RWPE1 (cell line): ENCODE data around the gene ZFYVE1.

Experiments used
- CTCF ChIA-PET: fragments of 350-600 bp; sonication (Branson Sonifier 250); formaldehyde crosslinking; extraction: SDS; loops from one replicate; lab custom pipeline; 2021; lab: Yijun Ruan, JAX
- POLR2A ChIA-PET: fragments of 400-600 bp; formaldehyde crosslinking; extraction: SDS; loops from one replicate; lab custom pipeline; 2020; ENCODE audit warnings: antibody characterized with exemption; ENCODE audit not compliant: low non-redundant PET; lab: Yijun Ruan, JAX
- DNase-seq: peaks from one replicate; pipeline ENCODE4 v3.0.0; 2012; ENCODE audit warnings: low spot score
- H3K27ac ChIP-seq: fragments of 450-650 bp; 2 replicates; pipeline ENCODE4 v1.5.1; 2017
- CTCF ChIP-seq: fragments of 450-650 bp; conservative IDR thresholded peaks from 2 replicates; pipeline ENCODE4 v1.5.1; 2017; ENCODE audit warnings: low read depth, mild to moderate bottlenecking

ZFYVE1 gene

GRCh38 chr14:72942934-72943333 lies 84.0 kb downstream of the ZFYVE1 start:
- POLR2A ChIA-PET: no interaction called here
- DNase-seq: no peak
- no peak for TF ChIP-seq CTCF
- H3K27ac ChIP-seq: no peak overlapping the region
- CTCF ChIA-PET: no interaction called here

- no peak for DNase-seq
- H3K27ac ChIP-seq: no peak overlapping the region
- no peak for TF ChIP-seq CTCF
- ChIA-PET CTCF (interaction anchor here (0.7 kb wide), 1 partner anchor 286 kb away, joined by 4 read pairs; no protein-coding TSS in a partner anchor), POLR2A (no interaction called here)
Measured at GRCh38 chr14:72941286-72941985, 85.5 kb downstream of the ZFYVE1 start.

GRCh38 chr14:72939630-72940029 lies 87.3 kb downstream of the ZFYVE1 start:
- TF ChIP-seq CTCF: no peak
- POLR2A ChIA-PET: no interaction called here
- H3K27ac ChIP-seq: no peak overlapping the region
- CTCF ChIA-PET: interaction anchor here (0.7 to 1.1 kb wide), 2 partner anchors 9 to 1083 kb away, joined by 3 to 4 read pairs; no protein-coding TSS in a partner anchor
- DNase-seq: no peak

- CTCF ChIA-PET: interaction anchor here (0.6 kb wide), 1 partner anchor 419 kb away, joined by 3 read pairs; no protein-coding TSS in a partner anchor
- POLR2A ChIA-PET: no interaction called here
- DNase-seq: no peak
- no peak overlapping the region for H3K27ac ChIP-seq
- TF ChIP-seq CTCF: no peak
Measured at GRCh38 chr14:72932893-72933292, 94.0 kb downstream of the ZFYVE1 start.

GRCh38 chr14:72929316-72930080 lies 97.4 kb downstream of the ZFYVE1 start:
- CTCF ChIA-PET: interaction anchor here (0.6 kb wide), 1 partner anchor 416 kb away, joined by 3 read pairs; no protein-coding TSS in a partner anchor

More at GRCh38 chr14:72929316-72930080, 97.4 kb downstream of the ZFYVE1 start:
- POLR2A ChIA-PET: interaction anchor here (0.6 kb wide), 1 partner anchor 39 kb away, joined by 3 read pairs; no protein-coding TSS in a partner anchor
- DNase-seq: no peak
- no peak for TF ChIP-seq CTCF
- no peak overlapping the region for H3K27ac ChIP-seq
